Right ventricle myocardium inferior (tissue), 1 donor: ENCODE measurements around the gene ELAVL3. TPM values are rescaled to one million over a fixed set of nuclear protein-coding genes. Genes with fewer than 3 reads are reported as not detected.

Experiments used
- ATAC-seq: fragments of 200-7000 bp; cut with Tn5 transposase; one replicate; pipeline ENCODE4 v1.9.1; 2020; ENCODE audit warnings: mild to moderate bottlenecking, moderate library complexity
- DNase-seq: peaks from one replicate; pipeline ENCODE4 v3.0.0; 2021; ENCODE audit errors: missing footprints
- intact Hi-C: fragments of 100-400 bp; cut with DNase I; formaldehyde crosslinking; loops from one replicate; pipeline ENCODE4 v1.11.0; 2022
- long read RNA-seq: library from polyadenylated mRNA; unstranded; transcript quantifications from one replicate; pipeline ENCODE4 v2.0.0, GENCODE V29; 2021
- total RNA-seq: library from RNA; stranded (reverse); fragmentation: NEBNext Ultra II Directional; extraction: Animal tissue kit (Norgen Biotek cat#: 25700); gene quantifications from one replicate; pipeline ENCODE4 v1.2.1, GENCODE V29; 2021
- donor health status: DM: no; HTN: yes; CAD: no; lungs with severe emphysema.

The ELAVL3 gene
- 0.35 TPM for total RNA-seq
- long read RNA-seq = 0 reads

GRCh38 chr19:11480715-11481533, at the start of gene ELAVL3:
Gene ELAVL3 (minus strand): TSS chr19:11481046. CDS start chr19:11480608, 438 bp downstream.
- ATAC-seq = no peak
- no peak for DNase-seq
- intact Hi-C loops = loop anchor here (5.0 kb wide), 1 partner anchor 99 kb away; the partner anchor contains the start of gene EPOR

GRCh38 chr19:11530432-11530831, 49.6 kb upstream of the ELAVL3 start:
- ATAC-seq = peak; percentile 27

GRCh38 chr19:11528551-11529341, 47.9 kb upstream of the ELAVL3 start, which contains the start of gene ECSIT:
Gene ECSIT (minus strand): TSS chr19:11529134. CDS start chr19:11519170, 9,964 bp downstream.
- ATAC-seq (peak; percentile 100), DNase-seq (peak; percentile 98)
- intact Hi-C loops = loop anchor here (1.0 kb wide), 1 partner anchor 23 kb away; the partner anchor contains the start of gene ZNF653

More at GRCh38 chr19:11530432-11530831, 49.6 kb upstream of the ELAVL3 start:
- DNase-seq = peak; percentile 76
- intact Hi-C loops = no loop called here

GRCh38 chr19:11519138-11519537, 38.3 kb upstream of the ELAVL3 start:
- no peak for DNase-seq
- no peak for ATAC-seq
- intact Hi-C loops = no loop called here

GRCh38 chr19:11513946-11514345, 33.1 kb upstream of the ELAVL3 start:
- ATAC-seq = no peak
- intact Hi-C loops = no loop called here

GRCh38 chr19:11510444-11510843, 29.6 kb upstream of the ELAVL3 start:
- intact Hi-C loops = no loop called here
- no peak for ATAC-seq

More at GRCh38 chr19:11513946-11514345, 33.1 kb upstream of the ELAVL3 start:
- no peak for DNase-seq

GRCh38 chr19:11507370-11508078, 26.7 kb upstream of the ELAVL3 start:
- intact Hi-C loops = no loop called here
- ATAC-seq = no peak

More at GRCh38 chr19:11510444-11510843, 29.6 kb upstream of the ELAVL3 start:
- no peak for DNase-seq

GRCh38 chr19:11506967-11507366, 26.1 kb upstream of the ELAVL3 start:
- intact Hi-C loops = no loop called here
- no peak for ATAC-seq

More at GRCh38 chr19:11507370-11508078, 26.7 kb upstream of the ELAVL3 start:
- DNase-seq = no peak

GRCh38 chr19:11506101-11506555, 25.3 kb upstream of the ELAVL3 start:
- peak; percentile 9 for ATAC-seq
- DNase-seq = peak; percentile 81
- intact Hi-C loops = no loop called here

More at GRCh38 chr19:11506967-11507366, 26.1 kb upstream of the ELAVL3 start:
- no peak for DNase-seq

GRCh38 chr19:11505504-11506100, 24.8 kb upstream of the ELAVL3 start, which contains the start of gene ZNF653:
Gene ZNF653 (minus strand): TSS chr19:11505839. CDS start chr19:11505786, 53 bp downstream.
- intact Hi-C loops = loop anchor here (1.0 to 2.0 kb wide), 2 partner anchors 24 to 71 kb away; partner anchors contain the start of genes ECSIT, ODAD3 and PRKCSH
- peak; percentile 95 for DNase-seq
- ATAC-seq = peak; percentile 85

GRCh38 chr19:11505032-11505503, 24.2 kb upstream of the ELAVL3 start:
- DNase-seq (peak; percentile 98), ATAC-seq (peak; percentile 96)
- intact Hi-C loops = loop anchor here (1.0 to 2.0 kb wide), 2 partner anchors 24 to 70 kb away; partner anchors contain the start of genes ECSIT, ODAD3 and PRKCSH

GRCh38 chr19:11504502-11505031, 23.7 kb upstream of the ELAVL3 start:
- no peak for DNase-seq
- intact Hi-C loops = loop anchor here (1.0 to 5.0 kb wide), 3 partner anchors 25 to 132 kb away; partner anchors contain the start of genes ECSIT, ODAD3, PRKCSH and SWSAP1
- ATAC-seq = no peak

GRCh38 chr19:11499890-11500420, 19.1 kb upstream of the ELAVL3 start:
- ATAC-seq (no peak), DNase-seq (peak; percentile 27)
- intact Hi-C loops = loop anchor here (5.0 kb wide), 2 partner anchors 87 to 128 kb away; partner anchors contain the start of gene SWSAP1

GRCh38 chr19:11499220-11499726, 18.4 kb upstream of the ELAVL3 start:
- DNase-seq (no peak), ATAC-seq (no peak)
- intact Hi-C loops = loop anchor here (5.0 kb wide), 1 partner anchor 88 kb away; no protein-coding TSS in a partner anchor

GRCh38 chr19:11496391-11497163, 15.7 kb upstream of the ELAVL3 start:
- intact Hi-C loops = loop anchor here (5.0 kb wide), 1 partner anchor 91 kb away; no protein-coding TSS in a partner anchor
- DNase-seq = peak; percentile 77

GRCh38 chr19:11495885-11496284, 15.0 kb upstream of the ELAVL3 start:
- no peak for ATAC-seq
- peak; percentile 70 for DNase-seq
- intact Hi-C loops = loop anchor here (5.0 kb wide), 1 partner anchor 91 kb away; no protein-coding TSS in a partner anchor

More at GRCh38 chr19:11496391-11497163, 15.7 kb upstream of the ELAVL3 start:
- ATAC-seq = no peak
